Liver (tissue), 9 donors: ENCODE data around the gene GCDH. TPM values are rescaled to one million over a fixed set of nuclear protein-coding genes. Genes with fewer than 3 reads are reported as not detected.

Experiments
- DNase-seq: peaks from one replicate; pipeline ENCODE4 v3.0.0-alpha.2; 2017; ENCODE audit warnings: low spot score
- H3K27ac ChIP-seq, 2 donors: one replicate each; pipeline ENCODE4 v1.7.0; 2013; ENCODE audit warnings: inconsistent platforms in 2 of 2, low read length in 2 of 2, control low read depth in 1 of 2, low read depth in 1 of 2, mild to moderate bottlenecking in 1 of 2
- H3K27me3 ChIP-seq, 4 donors: one replicate each; pipeline versions ENCODE4 v1.6.1 to v1.7.0; 2013; ENCODE audit warnings: low read length in 3 of 4, inconsistent platforms in 1 of 4, mild to moderate bottlenecking in 1 of 4, moderate library complexity in 1 of 4; ENCODE audit not compliant: control insufficient read depth in 4 of 4, insufficient read depth in 4 of 4
- H3K36me3 ChIP-seq, 4 donors: one replicate each; pipeline versions ENCODE4 v1.6.1 to v1.7.0; 2013; ENCODE audit warnings: low read length in 3 of 4, mild to moderate bottlenecking in 3 of 4, low read depth in 1 of 4, moderate library complexity in 1 of 4; ENCODE audit not compliant: control insufficient read depth in 4 of 4, insufficient read depth in 3 of 4
- H3K4me1 ChIP-seq, 4 donors: one replicate each; pipeline versions ENCODE4 v1.6.1 to v1.7.0; 2013; ENCODE audit warnings: low read length in 3 of 4, mild to moderate bottlenecking in 3 of 4, moderate library complexity in 1 of 4; ENCODE audit not compliant: control insufficient read depth in 4 of 4, insufficient read depth in 4 of 4
- H3K4me3 ChIP-seq, 3 donors: one replicate each; pipeline versions ENCODE4 v1.6.1 to v1.7.0; 2013; ENCODE audit warnings: low read length in 3 of 3, control low read depth in 1 of 3, low read depth in 1 of 3, mild to moderate bottlenecking in 1 of 3
- H3K9ac ChIP-seq, 2 donors: one replicate each; pipeline ENCODE4 v1.7.0; 2013; ENCODE audit warnings: low read length in 2 of 2, mild to moderate bottlenecking in 2 of 2, moderate library complexity in 2 of 2, control low read depth in 1 of 2, low read depth in 1 of 2
- H3K9me3 ChIP-seq, 4 donors: one replicate each; pipeline versions ENCODE4 v1.6.1 to v1.7.0; 2013; ENCODE audit warnings: low read length in 3 of 4; ENCODE audit not compliant: control insufficient read depth in 4 of 4
- ATF3 ChIP-seq: IDR thresholded peaks from 2 replicates; pipeline ENCODE4 v1.6.1; 2016; ENCODE audit warnings: antibody characterized with exemption
- CTCF ChIP-seq: fragments of 150-350 bp; IDR thresholded peaks from 2 replicates; pipeline ENCODE4 v1.5.1; 2017; ENCODE audit warnings: improper control_type of control experiment, low read depth, low read length; ENCODE audit not compliant: missing input control
- EGR1 ChIP-seq, 2 donors: IDR thresholded peaks; 2 replicates each; pipeline ENCODE4 v1.6.1; 2016 to 2018; ENCODE audit warnings: antibody characterized with exemption in 2 of 2, low read depth in 2 of 2
- FOXA1 ChIP-seq: IDR thresholded peaks from 2 replicates; pipeline ENCODE4 v1.6.1; 2016; ENCODE audit warnings: antibody characterized with exemption
- FOXA2 ChIP-seq: IDR thresholded peaks from 2 replicates; pipeline ENCODE4 v1.6.1; 2016; ENCODE audit warnings: antibody characterized with exemption
- GABPA ChIP-seq, 2 donors: IDR thresholded peaks in 1 of 2; conservative IDR thresholded peaks in 1 of 2; 2 replicates each; pipeline ENCODE4 v1.6.1; 2016; ENCODE audit warnings: antibody characterized with exemption in 2 of 2, mild to moderate bottlenecking in 1 of 2, moderate library complexity in 1 of 2
- HNF4A ChIP-seq, 2 donors: conservative IDR thresholded peaks; 2 replicates each; pipeline ENCODE4 v1.6.1; 2016; ENCODE audit warnings: antibody characterized with exemption in 2 of 2, mild to moderate bottlenecking in 2 of 2
- HNF4G ChIP-seq: IDR thresholded peaks from 2 replicates; pipeline ENCODE4 v1.6.1; 2016; ENCODE audit warnings: antibody characterized with exemption
- RAD21 ChIP-seq, 2 donors: IDR thresholded peaks; 2 replicates each; pipeline ENCODE4 v1.6.1; 2016; ENCODE audit warnings: antibody characterized with exemption in 2 of 2, mild to moderate bottlenecking in 2 of 2
- RXRA ChIP-seq, 2 donors: IDR thresholded peaks; 2 replicates each; pipeline ENCODE4 v1.6.1; 2017 to 2018; ENCODE audit warnings: antibody characterized with exemption in 2 of 2, mild to moderate bottlenecking in 1 of 2
- SP1 ChIP-seq: IDR thresholded peaks from 2 replicates; pipeline ENCODE4 v1.6.1; 2018; ENCODE audit warnings: antibody characterized with exemption, mild to moderate bottlenecking
- TAF1 ChIP-seq: conservative IDR thresholded peaks from 2 replicates; pipeline ENCODE4 v1.6.1; 2016; ENCODE audit warnings: antibody characterized with exemption, mild to moderate bottlenecking
- YY1 ChIP-seq: IDR thresholded peaks from 2 replicates; pipeline ENCODE4 v1.6.1; 2016; ENCODE audit warnings: antibody characterized with exemption, mild to moderate bottlenecking
- WGBS: extraction: QIAGEN DNeasy Blood & Tissue Kit; methylation state at CpG from one replicate; pipeline ENCODE4 v1.1.7; 2013; 5-methylcytosine and 5-hydroxymethylcytosine counted together
- polyA plus RNA-seq, 2 donors: library from polyadenylated mRNA; stranded (reverse) in 1 of 2; unstranded in 1 of 2; fragments of 200-250 nt in 1 of 2; fragments of >200 nt in 1 of 2; fragmentation: Nextera tagmentation in 1 of 2; extraction: Ambion mirVana in 1 of 2; gene quantifications; one replicate each; pipeline versions ENCODE4 v1.2.1 to v1.2.3, GENCODE V29; 2013 to 2015
- total RNA-seq, 2 donors: library from RNA; depleted of rRNA; stranded (reverse); fragments of >200 nt; gene quantifications; one replicate each; pipeline ENCODE4 v1.2.3, GENCODE V29; 2014
- TF ChIP-seq, protein P1 (sequence below): IDR thresholded peaks from 2 replicates; pipeline ENCODE4 v1.6.1; 2016; ENCODE audit warnings: antibody characterized with exemption, mild to moderate bottlenecking
- TF ChIP-seq, protein P2 (sequence below): IDR thresholded peaks from 2 replicates; pipeline ENCODE4 v1.6.1; 2016; ENCODE audit warnings: antibody characterized with exemption
- TF ChIP-seq, protein P3 (sequence below): IDR thresholded peaks from 2 replicates; pipeline ENCODE4 v1.6.1; 2016; ENCODE audit warnings: antibody characterized with exemption
- donor health status: healthy.
- donor health status: healthy.
- donor health status: healthy.
- donor health status: healthy.
- donor health status: healthy.

GCDH gene
- total and polyA plus RNA-seq, 4 donors = 65.8 to 118 (median 78.1) TPM

DNA sequence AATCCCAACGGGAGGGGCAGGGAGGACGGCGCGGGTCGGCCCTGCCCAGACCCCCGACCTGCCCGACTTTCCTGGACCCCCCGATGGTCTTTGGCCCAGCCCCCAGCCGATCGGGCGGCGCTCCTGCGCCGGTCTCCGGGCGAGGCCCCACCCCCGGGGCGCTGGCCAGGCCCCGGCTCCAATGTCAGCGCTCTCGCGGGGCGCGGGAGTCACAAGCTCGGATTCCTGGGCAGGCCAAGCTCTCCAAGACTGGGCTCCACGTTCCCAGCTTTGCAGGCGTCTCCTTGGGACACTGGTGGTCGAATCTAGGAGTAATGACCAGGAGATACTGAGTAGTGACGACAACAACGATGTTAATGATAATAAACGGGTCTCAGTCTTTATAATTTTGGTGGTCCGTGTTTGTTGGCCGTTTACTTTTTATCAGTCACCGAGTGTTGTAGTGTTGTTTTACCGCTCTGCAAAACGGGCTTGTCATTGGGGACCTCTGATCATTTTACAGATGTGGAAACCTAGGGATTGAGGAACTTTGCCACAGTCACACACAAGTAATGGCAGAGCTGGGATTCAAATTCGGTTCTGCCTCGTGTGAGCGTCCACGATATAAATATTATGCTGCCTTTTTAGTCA, 55.2 kb downstream of the GCDH start:
- TF ChIP-seq GABPA (IDR thresholded peaks at IDR 0.05 in 1 of 2, conservative IDR thresholded peaks at IDR 0.05 in 1 of 2) (no peak), CTCF (no peak), YY1 (no peak), SP1 (no peak), ATF3 (no peak), FOXA2 (no peak), RAD21 (IDR thresholded peaks at IDR 0.05) (peak in 1 of 2 donors; percentile 4), FOXA1 (no peak), HNF4G (no peak), HNF4A (conservative IDR thresholded peaks at IDR 0.05) (no peak), EGR1 (IDR thresholded peaks at IDR 0.05; ENCODE audit: low read depth in 2 of 2) (no peak), TAF1 (no peak), RXRA (IDR thresholded peaks at IDR 0.05) (no peak)
- TF ChIP-seq, protein P1, sequence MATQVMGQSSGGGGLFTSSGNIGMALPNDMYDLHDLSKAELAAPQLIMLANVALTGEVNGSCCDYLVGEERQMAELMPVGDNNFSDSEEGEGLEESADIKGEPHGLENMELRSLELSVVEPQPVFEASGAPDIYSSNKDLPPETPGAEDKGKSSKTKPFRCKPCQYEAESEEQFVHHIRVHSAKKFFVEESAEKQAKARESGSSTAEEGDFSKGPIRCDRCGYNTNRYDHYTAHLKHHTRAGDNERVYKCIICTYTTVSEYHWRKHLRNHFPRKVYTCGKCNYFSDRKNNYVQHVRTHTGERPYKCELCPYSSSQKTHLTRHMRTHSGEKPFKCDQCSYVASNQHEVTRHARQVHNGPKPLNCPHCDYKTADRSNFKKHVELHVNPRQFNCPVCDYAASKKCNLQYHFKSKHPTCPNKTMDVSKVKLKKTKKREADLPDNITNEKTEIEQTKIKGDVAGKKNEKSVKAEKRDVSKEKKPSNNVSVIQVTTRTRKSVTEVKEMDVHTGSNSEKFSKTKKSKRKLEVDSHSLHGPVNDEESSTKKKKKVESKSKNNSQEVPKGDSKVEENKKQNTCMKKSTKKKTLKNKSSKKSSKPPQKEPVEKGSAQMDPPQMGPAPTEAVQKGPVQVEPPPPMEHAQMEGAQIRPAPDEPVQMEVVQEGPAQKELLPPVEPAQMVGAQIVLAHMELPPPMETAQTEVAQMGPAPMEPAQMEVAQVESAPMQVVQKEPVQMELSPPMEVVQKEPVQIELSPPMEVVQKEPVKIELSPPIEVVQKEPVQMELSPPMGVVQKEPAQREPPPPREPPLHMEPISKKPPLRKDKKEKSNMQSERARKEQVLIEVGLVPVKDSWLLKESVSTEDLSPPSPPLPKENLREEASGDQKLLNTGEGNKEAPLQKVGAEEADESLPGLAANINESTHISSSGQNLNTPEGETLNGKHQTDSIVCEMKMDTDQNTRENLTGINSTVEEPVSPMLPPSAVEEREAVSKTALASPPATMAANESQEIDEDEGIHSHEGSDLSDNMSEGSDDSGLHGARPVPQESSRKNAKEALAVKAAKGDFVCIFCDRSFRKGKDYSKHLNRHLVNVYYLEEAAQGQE = no peak
- TF ChIP-seq, protein P2, sequence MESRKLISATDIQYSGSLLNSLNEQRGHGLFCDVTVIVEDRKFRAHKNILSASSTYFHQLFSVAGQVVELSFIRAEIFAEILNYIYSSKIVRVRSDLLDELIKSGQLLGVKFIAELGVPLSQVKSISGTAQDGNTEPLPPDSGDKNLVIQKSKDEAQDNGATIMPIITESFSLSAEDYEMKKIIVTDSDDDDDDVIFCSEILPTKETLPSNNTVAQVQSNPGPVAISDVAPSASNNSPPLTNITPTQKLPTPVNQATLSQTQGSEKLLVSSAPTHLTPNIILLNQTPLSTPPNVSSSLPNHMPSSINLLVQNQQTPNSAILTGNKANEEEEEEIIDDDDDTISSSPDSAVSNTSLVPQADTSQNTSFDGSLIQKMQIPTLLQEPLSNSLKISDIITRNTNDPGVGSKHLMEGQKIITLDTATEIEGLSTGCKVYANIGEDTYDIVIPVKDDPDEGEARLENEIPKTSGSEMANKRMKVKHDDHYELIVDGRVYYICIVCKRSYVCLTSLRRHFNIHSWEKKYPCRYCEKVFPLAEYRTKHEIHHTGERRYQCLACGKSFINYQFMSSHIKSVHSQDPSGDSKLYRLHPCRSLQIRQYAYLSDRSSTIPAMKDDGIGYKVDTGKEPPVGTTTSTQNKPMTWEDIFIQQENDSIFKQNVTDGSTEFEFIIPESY = peak; percentile 84
- TF ChIP-seq, protein P3, sequence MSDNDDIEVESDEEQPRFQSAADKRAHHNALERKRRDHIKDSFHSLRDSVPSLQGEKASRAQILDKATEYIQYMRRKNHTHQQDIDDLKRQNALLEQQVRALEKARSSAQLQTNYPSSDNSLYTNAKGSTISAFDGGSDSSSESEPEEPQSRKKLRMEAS = no peak
- DNase-seq = peak; percentile 76
- Histone ChIP-seq H3K36me3 (peaks cover 15 to 54% (median 46%) of the 10 kb centered on the region in 4 donors), H3K4me3 (peak overlapping the region; percentile 67 to 92 (median 77)), H3K27me3 (no peaks in the 10 kb centered on the region), H3K27ac (peak overlapping the region; percentile 67 to 85), H3K9me3 (no peaks in the 10 kb centered on the region), H3K4me1 (peaks cover 2 to 33% (median 16%) of the 10 kb centered on the region in 4 donors), H3K9ac (peak overlapping the region; percentile 36 to 91)
- under 1% methylated on average over 40 of the region's 40 CpGs for WGBS
